Kidney tubule cell (primary cell): Measurements from ENCODE around the gene FOXE3.

ENCODE experiments used
- DNase-seq: peaks from one replicate; pipeline ENCODE4 v3.0.0-alpha.2; 2018; ENCODE audit warnings: low spot score

FOXE3 gene

DNA sequence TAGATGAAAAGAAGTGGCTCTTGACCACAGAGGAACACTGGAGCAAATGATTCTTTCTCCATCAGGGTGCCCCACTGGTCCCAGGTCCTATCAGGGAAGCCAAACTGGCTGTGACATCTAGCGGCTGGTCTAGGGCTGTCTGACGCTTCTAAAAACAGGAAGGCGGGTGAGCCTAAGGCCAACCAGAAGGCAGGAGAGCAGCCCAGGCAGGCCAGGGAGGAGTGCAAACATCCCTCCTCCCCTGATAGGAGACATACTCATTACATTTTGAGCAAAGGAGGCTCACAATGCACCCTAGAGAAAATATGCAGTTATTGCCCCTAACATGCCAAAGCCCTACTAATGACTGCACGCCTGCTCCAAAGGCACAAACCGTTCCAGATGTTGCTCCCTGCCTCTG is 10.4 kb upstream of the FOXE3 start:
- DNase-seq, result no peak

- DNase-seq, result no peak
These were observed 9.1 kb upstream of the FOXE3 start for GRCh38 chr1:47406966-47407365.

- DNase-seq, result no peak
These were observed 8.6 kb upstream of the FOXE3 start for GRCh38 chr1:47407481-47407880.

DNA sequence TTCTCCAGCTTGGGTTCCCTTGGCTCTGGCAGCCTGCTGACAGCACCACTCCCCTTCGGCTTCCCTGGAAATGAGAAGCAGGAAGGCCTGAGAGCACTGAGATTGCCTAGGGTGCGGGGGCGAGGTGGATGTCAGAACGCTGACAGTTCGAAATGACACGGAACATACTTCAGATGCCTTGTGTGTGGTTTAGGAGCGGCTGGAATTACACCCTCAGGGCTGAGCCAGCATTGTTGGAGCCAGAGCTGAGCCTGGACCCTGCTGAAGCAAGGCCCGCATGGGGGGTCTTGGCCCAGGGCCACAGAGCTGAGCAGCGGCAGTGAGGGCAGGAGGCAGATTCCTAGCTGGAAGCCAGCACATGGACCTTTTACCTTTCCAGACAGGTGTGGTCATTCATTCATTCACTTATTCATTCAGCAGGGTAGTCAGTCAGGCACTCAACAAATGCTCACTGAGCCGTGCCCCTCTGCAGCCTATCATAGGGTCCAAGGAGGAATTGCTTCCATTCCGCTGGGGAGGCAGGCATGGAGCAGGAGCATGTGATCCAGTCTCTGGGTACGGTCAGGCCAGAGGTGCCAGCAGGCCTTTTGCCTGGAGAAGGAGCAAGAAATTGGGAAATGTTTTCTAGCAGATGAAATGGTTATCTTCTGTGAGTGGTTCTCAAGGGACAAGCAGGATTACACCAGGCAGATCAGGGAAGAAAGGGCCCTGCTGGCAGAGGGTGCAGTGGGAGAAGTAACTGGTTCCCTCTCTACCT is 6.6 kb upstream of the FOXE3 start:
- peak; percentile 72 for DNase-seq

DNA sequence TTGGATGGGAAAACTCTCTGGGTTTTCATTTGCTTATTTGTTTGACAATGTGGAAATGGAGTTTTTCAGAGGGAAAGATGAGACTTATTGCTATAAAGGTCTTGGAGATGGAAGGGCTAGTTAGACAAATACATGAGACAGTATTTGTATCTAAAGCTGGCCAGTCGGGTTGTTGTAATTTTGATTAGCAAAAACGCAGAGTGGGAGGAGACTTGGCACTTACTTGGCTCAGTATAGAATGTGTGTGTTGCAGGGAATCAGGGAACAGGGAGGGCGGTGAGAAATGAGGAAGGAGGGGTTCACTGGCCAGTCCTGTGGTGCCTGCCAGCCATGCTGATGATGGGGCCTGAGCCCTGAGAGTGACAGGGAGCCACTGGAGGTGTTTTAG is 6.0 kb upstream of the FOXE3 start:
- no peak for DNase-seq

- DNase-seq, result peak; percentile 65
These were observed 4.6 kb upstream of the FOXE3 start for GRCh38 chr1:47411436-47411835.

GRCh38 chr1:47412437-47412836 is 3.6 kb upstream of the FOXE3 start:
- no peak for DNase-seq

DNA sequence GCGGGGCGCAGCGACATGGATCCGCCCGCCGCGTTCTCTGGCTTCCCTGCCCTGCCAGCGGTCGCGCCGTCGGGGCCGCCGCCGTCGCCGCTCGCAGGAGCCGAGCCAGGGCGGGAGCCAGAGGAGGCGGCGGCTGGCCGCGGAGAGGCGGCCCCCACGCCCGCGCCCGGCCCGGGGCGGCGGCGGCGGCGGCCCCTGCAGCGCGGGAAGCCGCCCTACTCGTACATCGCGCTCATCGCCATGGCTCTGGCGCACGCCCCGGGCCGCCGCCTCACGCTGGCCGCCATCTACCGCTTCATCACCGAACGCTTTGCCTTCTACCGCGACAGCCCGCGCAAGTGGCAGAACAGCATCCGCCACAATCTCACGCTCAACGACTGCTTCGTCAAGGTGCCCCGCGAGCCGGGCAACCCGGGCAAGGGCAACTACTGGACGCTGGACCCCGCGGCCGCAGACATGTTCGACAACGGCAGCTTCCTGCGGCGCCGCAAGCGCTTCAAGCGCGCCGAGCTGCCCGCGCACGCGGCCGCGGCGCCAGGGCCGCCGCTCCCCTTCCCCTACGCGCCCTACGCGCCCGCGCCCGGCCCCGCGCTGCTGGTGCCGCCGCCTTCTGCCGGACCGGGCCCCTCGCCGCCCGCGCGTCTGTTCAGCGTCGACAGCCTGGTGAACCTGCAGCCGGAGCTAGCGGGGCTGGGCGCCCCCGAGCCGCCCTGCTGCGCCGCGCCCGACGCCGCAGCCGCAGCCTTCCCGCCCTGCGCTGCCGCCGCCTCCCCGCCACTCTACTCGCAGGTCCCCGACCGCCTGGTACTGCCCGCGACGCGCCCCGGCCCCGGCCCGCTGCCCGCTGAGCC is 459 bp downstream of the FOXE3 start:
- DNase-seq, result no peak

GRCh38 chr1:47417170-47418044 is 1.3 kb downstream of the FOXE3 start:
- DNase-seq, result no peak

DNA sequence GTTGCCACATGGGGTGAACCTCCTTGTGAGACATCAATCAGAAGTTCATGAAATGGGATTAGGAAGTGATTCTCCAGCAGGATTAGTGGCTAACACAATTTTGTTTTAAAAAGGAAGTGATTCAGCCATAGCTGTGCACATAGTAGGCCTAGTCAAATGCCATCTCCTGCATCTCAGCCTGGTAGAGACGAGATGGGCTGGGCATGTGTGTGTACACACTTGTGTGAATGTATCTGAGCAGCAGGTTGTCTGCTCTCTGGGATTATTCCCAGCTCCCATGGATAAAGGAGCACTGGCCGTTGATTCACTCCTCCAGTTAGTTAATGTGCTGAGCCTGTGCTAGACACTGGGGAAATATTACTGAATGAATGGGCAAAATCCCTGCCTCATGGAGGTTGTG is 2.0 kb downstream of the FOXE3 start:
- DNase-seq, result no peak

DNA sequence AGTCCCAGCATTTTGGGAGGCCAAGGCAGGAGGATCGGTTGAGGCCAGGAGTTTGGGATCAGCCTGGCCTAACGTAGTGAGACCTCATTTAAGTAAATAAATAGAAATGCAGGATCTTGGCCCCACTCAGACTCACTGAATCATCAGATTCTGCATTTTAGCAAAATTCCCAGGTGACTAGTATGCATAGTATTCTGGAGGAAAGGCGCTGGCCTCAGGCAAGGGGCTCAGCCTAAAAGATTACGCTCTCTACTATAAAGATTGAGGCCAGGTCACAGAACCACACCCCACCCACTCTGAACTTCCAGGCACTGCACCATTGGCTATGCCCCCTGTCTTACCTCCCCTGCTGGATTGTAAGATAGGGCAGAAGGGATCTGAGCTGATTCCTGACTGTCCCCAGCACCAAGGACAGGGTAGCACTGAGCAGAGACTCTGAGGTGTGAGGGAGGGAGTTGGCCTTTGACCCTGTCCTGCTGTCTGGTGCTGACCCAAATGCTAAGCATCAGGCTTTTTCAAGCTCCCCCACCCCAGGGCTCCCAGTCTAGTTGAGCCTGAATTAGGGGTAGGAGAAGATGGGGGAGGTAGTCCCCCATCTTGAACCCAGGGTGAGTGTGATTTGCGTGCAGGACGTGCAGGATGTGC is 2.7 kb downstream of the FOXE3 start:
- no peak for DNase-seq

- DNase-seq, result no peak
These were observed 4.5 kb downstream of the FOXE3 start for GRCh38 chr1:47420547-47420946.

DNA sequence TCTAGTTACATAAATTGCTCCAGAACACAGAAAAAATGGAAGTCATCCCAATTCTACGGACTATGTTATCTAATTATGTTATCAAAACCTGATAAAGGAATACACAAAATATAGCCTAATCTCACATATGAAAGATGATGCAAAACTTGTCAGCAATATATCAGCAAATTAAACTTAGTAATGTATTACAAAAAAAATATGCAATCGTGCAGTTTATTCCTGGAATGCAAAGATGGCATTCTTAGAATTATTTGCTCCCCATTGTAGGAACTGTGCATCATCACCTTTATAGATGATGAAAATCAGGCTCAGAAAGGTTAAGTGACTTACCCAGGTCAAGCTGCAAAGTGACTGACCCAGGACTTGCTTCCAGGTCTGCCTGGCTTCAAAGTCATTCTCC is 7.8 kb downstream of the FOXE3 start:
- DNase-seq, result no peak

DNA sequence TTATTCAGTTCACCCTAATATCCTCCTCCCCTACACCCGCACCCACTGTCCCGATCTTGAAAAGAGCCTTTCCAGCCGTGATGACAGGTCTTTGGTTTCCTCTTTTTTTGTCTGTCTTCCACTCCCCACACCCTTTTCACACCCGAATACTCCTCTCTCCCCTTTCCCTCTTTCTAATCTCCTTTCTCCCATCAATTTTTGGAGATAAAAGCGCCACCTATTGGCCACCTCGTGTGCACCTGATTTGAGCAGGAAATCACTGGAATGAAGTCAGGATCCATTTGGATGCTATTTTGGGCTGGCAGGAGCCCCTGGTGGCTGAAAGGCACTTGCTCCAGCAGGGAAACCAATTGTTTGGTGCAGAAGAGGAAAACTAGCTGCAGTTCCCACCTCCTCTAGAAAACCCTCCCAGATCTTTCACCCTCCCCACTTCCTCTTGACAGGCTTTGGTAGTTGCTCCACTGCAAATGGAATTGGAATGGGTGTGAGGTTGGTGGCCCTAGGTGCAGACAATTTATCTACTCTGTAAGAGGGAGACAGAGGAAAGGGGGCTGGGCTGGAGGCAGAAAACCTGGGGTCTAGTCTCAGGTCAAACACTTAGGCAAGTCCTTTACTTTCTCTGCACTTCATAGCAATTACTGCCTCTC is 8.4 kb downstream of the FOXE3 start:
- DNase-seq, result peak; percentile 66

DNA sequence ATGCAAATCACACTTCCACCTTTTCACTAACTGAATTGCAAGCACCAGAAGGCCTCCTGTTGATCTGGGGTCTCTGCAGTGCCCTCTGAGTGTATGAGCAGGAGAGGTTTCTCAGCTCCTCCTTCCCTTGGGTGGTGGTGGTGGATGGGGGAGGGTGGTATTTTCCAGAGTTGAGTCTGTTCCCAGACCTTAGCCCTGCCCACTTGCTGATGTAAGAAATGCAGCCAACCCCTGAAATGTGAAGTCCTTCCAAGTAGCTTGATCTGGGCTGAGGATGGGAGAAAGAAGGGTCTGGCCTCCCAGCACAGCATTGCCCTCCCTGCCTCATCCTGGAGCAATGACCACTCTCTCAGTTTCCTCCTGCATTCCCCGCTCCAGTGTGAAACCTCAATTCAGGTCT is 15.4 kb downstream of the FOXE3 start:
- peak; percentile 29 for DNase-seq

GRCh38 chr1:47432071-47433036 is 16.3 kb downstream of the FOXE3 start:
- peak; percentile 72 for DNase-seq

GRCh38 chr1:47433037-47433421 is 16.9 kb downstream of the FOXE3 start:
- no peak for DNase-seq

DNA sequence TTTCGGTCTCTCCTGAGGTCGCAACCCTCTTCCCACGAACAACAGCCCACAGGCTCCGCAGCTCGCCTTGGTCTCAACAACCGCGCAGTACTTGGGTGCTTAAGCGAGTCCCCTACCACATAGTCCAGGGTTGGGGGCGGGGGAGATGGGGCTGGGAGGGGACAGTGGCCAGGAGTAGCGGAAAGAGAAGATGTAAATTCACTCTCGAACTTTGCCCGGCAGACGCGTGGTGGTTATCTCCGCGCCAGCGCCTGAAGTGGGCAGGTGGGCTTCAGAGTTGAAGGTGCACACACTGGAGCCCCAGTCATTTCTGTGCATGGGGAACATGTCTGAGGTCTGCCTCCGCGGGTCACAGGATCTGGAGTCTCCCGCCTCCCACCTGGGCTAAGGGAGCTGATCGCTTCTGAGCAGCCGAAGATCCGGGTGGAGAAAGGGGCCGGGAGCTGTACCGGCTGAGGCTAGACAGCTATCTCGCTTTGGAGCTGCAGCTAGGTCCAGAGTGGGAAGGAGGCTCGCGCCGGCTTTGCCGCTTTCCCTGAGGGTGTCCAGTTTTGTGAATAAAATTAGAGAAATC is 17.5 kb downstream of the FOXE3 start:
- no peak for DNase-seq

DNA sequence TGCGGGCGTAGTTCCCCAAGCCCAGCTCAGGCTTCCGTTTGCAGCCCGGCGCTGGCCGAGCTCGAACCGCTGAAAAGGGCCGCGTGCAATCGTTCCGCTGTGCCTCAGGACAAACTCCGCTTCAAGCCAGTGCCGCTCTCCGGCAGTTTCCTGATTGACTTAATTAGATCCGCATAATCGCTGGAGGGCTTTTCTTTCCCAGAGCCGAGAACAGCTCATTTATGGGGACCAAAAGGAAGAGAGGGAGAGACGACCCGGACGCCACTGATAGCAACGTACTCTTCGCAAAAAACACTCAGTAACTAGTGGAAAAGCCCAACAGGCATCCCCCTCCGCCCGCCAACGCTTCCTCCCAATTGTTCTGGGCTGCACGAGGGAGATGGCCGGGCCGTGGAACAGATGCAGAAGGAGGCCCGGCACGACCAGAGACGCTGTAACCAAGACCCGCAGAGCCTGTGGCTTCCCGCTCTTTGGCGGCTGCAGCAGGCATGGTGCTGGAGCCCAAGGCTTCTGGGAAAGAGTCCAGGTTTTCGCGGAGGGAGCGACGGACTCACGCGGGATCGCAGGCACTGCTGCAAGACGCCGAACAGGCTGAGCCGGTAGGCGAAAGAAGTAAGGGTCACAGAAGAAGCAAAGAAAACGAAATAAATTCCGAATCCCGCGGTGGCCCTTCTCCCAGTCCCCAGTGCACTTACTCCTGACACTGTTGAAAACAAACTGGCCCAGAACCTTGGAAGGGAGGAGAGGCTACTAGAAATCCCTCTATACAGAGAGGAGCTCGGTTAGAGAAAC is 18.2 kb downstream of the FOXE3 start:
- no peak for DNase-seq
